ENCODE results near the gene TMEM181.
"Not testable (repeated sequence)": the region's sequence is repeated elsewhere in the genome, so short reads cannot be mapped to it uniquely, and the experiment has no call there.

TMEM181 gene

GRCh38 chr6:158606935-158607334 lies 47.0 kb downstream of the TMEM181 start:
- DNase-seq (ENCODE audit: insufficient read length): no peak
- TF ChIP-seq POLR2A (IDR thresholded peaks at IDR 0.05; ENCODE audit: low read depth, low read length) (no peak), POLR2AphosphoS5 (IDR thresholded peaks at IDR 0.05; ENCODE audit: low read depth, low read length) (no peak), TAF1 (IDR thresholded peaks at IDR 0.05; ENCODE audit: borderline replicate concordance, low read depth, low read length) (no peak)
- no peak for FAIRE-seq

GRCh38 chr6:158607411-158608170 lies 47.7 kb downstream of the TMEM181 start:
- FAIRE-seq (no peak), DNase-seq (ENCODE audit: insufficient read length) (no peak)
- TF ChIP-seq POLR2AphosphoS5 (IDR thresholded peaks at IDR 0.05; ENCODE audit: low read depth, low read length): no peak
- TF ChIP-seq TAF1 (IDR thresholded peaks at IDR 0.05; ENCODE audit: borderline replicate concordance, low read depth, low read length): no peak
- TF ChIP-seq POLR2A (IDR thresholded peaks at IDR 0.05; ENCODE audit: low read depth, low read length): no peak

GRCh38 chr6:158608221-158608620 lies 48.3 kb downstream of the TMEM181 start:
- FAIRE-seq: no peak
- TF ChIP-seq POLR2A (IDR thresholded peaks at IDR 0.05; ENCODE audit: low read depth, low read length) (no peak), POLR2AphosphoS5 (IDR thresholded peaks at IDR 0.05; ENCODE audit: low read depth, low read length) (no peak), TAF1 (IDR thresholded peaks at IDR 0.05; ENCODE audit: borderline replicate concordance, low read depth, low read length) (no peak)
- DNase-seq (ENCODE audit: insufficient read length): no peak

GRCh38 chr6:158609455-158610155 lies 49.7 kb downstream of the TMEM181 start:
- FAIRE-seq (no peak), DNase-seq (ENCODE audit: insufficient read length) (no peak)
- TF ChIP-seq TAF1 (IDR thresholded peaks at IDR 0.05; ENCODE audit: borderline replicate concordance, low read depth, low read length) (no peak), POLR2A (IDR thresholded peaks at IDR 0.05; ENCODE audit: low read depth, low read length) (no peak), POLR2AphosphoS5 (IDR thresholded peaks at IDR 0.05; ENCODE audit: low read depth, low read length) (no peak)

GRCh38 chr6:158610319-158610968 lies 50.6 kb downstream of the TMEM181 start:
- no peak for FAIRE-seq
- DNase-seq (ENCODE audit: insufficient read length): no peak
- TF ChIP-seq TAF1 (IDR thresholded peaks at IDR 0.05; ENCODE audit: borderline replicate concordance, low read depth, low read length): no peak
- TF ChIP-seq POLR2AphosphoS5 (IDR thresholded peaks at IDR 0.05; ENCODE audit: low read depth, low read length): no peak
- TF ChIP-seq POLR2A (IDR thresholded peaks at IDR 0.05; ENCODE audit: low read depth, low read length): no peak

- TF ChIP-seq TAF1 (IDR thresholded peaks at IDR 0.05; ENCODE audit: borderline replicate concordance, low read depth, low read length) (no peak), POLR2AphosphoS5 (IDR thresholded peaks at IDR 0.05; ENCODE audit: low read depth, low read length) (no peak), POLR2A (IDR thresholded peaks at IDR 0.05; ENCODE audit: low read depth, low read length) (no peak)
- FAIRE-seq: no peak
These were observed 51.1 kb downstream of the TMEM181 start for GRCh38 chr6:158611039-158611438.

GRCh38 chr6:158611541-158612370 lies 51.9 kb downstream of the TMEM181 start:
- FAIRE-seq: no peak
- DNase-seq (ENCODE audit: insufficient read length): no peak
- no peak for TF ChIP-seq TAF1 (IDR thresholded peaks at IDR 0.05; ENCODE audit: borderline replicate concordance, low read depth, low read length)
- no peak for TF ChIP-seq POLR2AphosphoS5 (IDR thresholded peaks at IDR 0.05; ENCODE audit: low read depth, low read length)

More at GRCh38 chr6:158611039-158611438, 51.1 kb downstream of the TMEM181 start:
- no peak for DNase-seq (ENCODE audit: insufficient read length)

- not testable (repeated sequence) for FAIRE-seq; DNase-seq (ENCODE audit: insufficient read length)
These were observed 54.7 kb downstream of the TMEM181 start for GRCh38 chr6:158614606-158615005.

GRCh38 chr6:158618289-158618688 lies 58.4 kb downstream of the TMEM181 start:
- FAIRE-seq; DNase-seq (ENCODE audit: insufficient read length): not testable (repeated sequence)

GRCh38 chr6:158619922-158620801 lies 60.3 kb downstream of the TMEM181 start:
- FAIRE-seq: no peak
- DNase-seq (ENCODE audit: insufficient read length): no peak
- TF ChIP-seq TAF1 (IDR thresholded peaks at IDR 0.05; ENCODE audit: borderline replicate concordance, low read depth, low read length) (no peak), POLR2AphosphoS5 (IDR thresholded peaks at IDR 0.05; ENCODE audit: low read depth, low read length) (no peak), POLR2A (IDR thresholded peaks at IDR 0.05; ENCODE audit: low read depth, low read length) (no peak)

All from GM12892 (cell line).